Nephron (organoid): ENCODE results near the gene STRADB.
"Not testable (repeated sequence)": the region's sequence is repeated elsewhere in the genome, so short reads cannot be mapped to it uniquely, and the experiment has no call there.

Source experiments
- H3K27ac Mint-ChIP-seq, 3 experiments: 2 replicates each; pipeline ENCODE4 v1.8.0; 2020; ENCODE audit warnings: mixed read lengths in 3 of 3, mild to moderate bottlenecking in 2 of 3, moderate library complexity in 1 of 3
- H3K27me3 Mint-ChIP-seq: 2 replicates; pipeline ENCODE4 v1.8.0; 2021; ENCODE audit warnings: low read depth, mild to moderate bottlenecking, moderate library complexity, mixed read lengths
- H3K36me3 Mint-ChIP-seq: 2 replicates; pipeline ENCODE4 v1.8.0; 2020; ENCODE audit warnings: low read depth, mixed read lengths
- H3K4me1 Mint-ChIP-seq: 2 replicates; pipeline ENCODE4 v1.8.0; 2020; ENCODE audit warnings: mixed read lengths
- H3K4me3 Mint-ChIP-seq, 3 experiments: 2 replicates each; pipeline ENCODE4 v1.8.0; 2020; ENCODE audit warnings: mild to moderate bottlenecking in 3 of 3, mixed read lengths in 3 of 3, moderate library complexity in 2 of 3
- H3K9me3 Mint-ChIP-seq: 2 replicates; pipeline ENCODE4 v1.8.0; 2020; ENCODE audit warnings: mixed read lengths
- CTCF ChIP-seq, 3 experiments: fragments of 200-600 bp; sonication (generic); IDR thresholded peaks; one replicate each; pipeline ENCODE4 v1.5.0; 2021; ENCODE audit warnings: antibody characterized with exemption in 3 of 3; ENCODE audit not compliant: unreplicated experiment in 3 of 3

STRADB gene

GRCh38 chr2:201433394-201433995 lies 18.0 kb upstream of the STRADB start:
- H3K27ac Mint-ChIP-seq: peak overlapping the region; percentile 72 to 88 (median 73)
- H3K4me1 Mint-ChIP-seq: peaks cover 17% of the 10 kb centered on the region
- peaks cover 21% of the 10 kb centered on the region for H3K9me3 Mint-ChIP-seq
- H3K27me3 Mint-ChIP-seq: no peaks in the 10 kb centered on the region
- TF ChIP-seq CTCF (IDR thresholded peaks at IDR 0.05; ENCODE audit: unreplicated experiment in 3 of 3): no peak
- peaks cover 26% of the 10 kb centered on the region for H3K36me3 Mint-ChIP-seq
- H3K4me3 Mint-ChIP-seq: no peak overlapping the region

- peaks cover 5% of the 10 kb centered on the region for H3K36me3 Mint-ChIP-seq
- H3K4me3 Mint-ChIP-seq: no peak overlapping the region
- H3K9me3 Mint-ChIP-seq: peaks cover 4% of the 10 kb centered on the region
- TF ChIP-seq CTCF (IDR thresholded peaks at IDR 0.05; ENCODE audit: unreplicated experiment in 3 of 3): no peak
- no peak overlapping the region for H3K27ac Mint-ChIP-seq
- H3K27me3 Mint-ChIP-seq: no peaks in the 10 kb centered on the region
- peaks cover 17% of the 10 kb centered on the region for H3K4me1 Mint-ChIP-seq
Measured at GRCh38 chr2:201436141-201436540, 15.4 kb upstream of the STRADB start.

GRCh38 chr2:201439336-201439922 lies 12.1 kb upstream of the STRADB start:
- H3K4me3 Mint-ChIP-seq: not testable (repeated sequence)

GRCh38 chr2:201440182-201440581 lies 11.4 kb upstream of the STRADB start:
- Mint-ChIP-seq H3K4me3 (no peak overlapping the region), H3K4me1 (peaks cover 4% of the 10 kb centered on the region), H3K36me3 (no peaks in the 10 kb centered on the region), H3K9me3 (no peaks in the 10 kb centered on the region), H3K27ac (peak overlapping the region in 1 of 3 experiments; percentile 11), H3K27me3 (no peaks in the 10 kb centered on the region)
- TF ChIP-seq CTCF (IDR thresholded peaks at IDR 0.05; ENCODE audit: unreplicated experiment in 3 of 3): no peak

More at GRCh38 chr2:201439336-201439922, 12.1 kb upstream of the STRADB start:
- not testable (repeated sequence) for H3K4me1 Mint-ChIP-seq, H3K27ac Mint-ChIP-seq, H3K9me3 Mint-ChIP-seq, H3K36me3 Mint-ChIP-seq, H3K27me3 Mint-ChIP-seq

GRCh38 chr2:201441409-201441808 lies 10.1 kb upstream of the STRADB start:
- Mint-ChIP-seq H3K9me3 (no peaks in the 10 kb centered on the region), H3K27me3 (no peaks in the 10 kb centered on the region), H3K27ac (no peak overlapping the region), H3K36me3 (no peaks in the 10 kb centered on the region), H3K4me3 (no peak overlapping the region), H3K4me1 (peaks cover 9% of the 10 kb centered on the region)
- TF ChIP-seq CTCF (IDR thresholded peaks at IDR 0.05; ENCODE audit: unreplicated experiment in 3 of 3): no peak

GRCh38 chr2:201444746-201445465 lies 6.6 kb upstream of the STRADB start:
- no peak for TF ChIP-seq CTCF (IDR thresholded peaks at IDR 0.05; ENCODE audit: unreplicated experiment in 3 of 3)

More at GRCh38 chr2:201444746-201445465, 6.6 kb upstream of the STRADB start:
- Mint-ChIP-seq H3K4me1 (peaks cover 13% of the 10 kb centered on the region), H3K4me3 (no peak overlapping the region), H3K27me3 (no peaks in the 10 kb centered on the region), H3K9me3 (no peaks in the 10 kb centered on the region), H3K27ac (no peak overlapping the region), H3K36me3 (no peaks in the 10 kb centered on the region)
